SKM-1 (cell line): ENCODE measurements around the gene EXOC5.

ENCODE experiments used
- DNase-seq: peaks from one replicate; lab custom pipeline; 2025; ENCODE audit not compliant: unreplicated experiment; lab: John Stamatoyannopoulos, UW

EXOC5 gene

DNA sequence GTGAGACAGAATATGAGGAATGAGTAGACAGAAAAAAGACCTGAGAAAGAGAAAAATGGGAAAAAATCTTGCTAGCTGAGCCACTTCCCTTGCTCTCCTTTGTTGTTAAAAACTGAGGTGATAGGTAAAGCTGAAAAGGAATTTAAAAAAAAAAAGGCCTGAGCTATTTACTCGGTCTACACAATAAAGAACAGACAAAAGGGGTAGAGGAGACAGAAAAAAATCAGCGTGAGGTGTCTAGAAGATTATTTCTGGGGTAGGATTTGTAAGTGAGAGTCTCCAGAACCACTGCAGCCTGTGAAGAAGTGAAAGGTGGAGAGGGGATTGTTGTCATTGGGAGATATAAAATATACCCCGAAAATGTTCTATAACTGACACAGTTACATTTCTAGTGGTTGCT lies 98.8 kb downstream of the EXOC5 start:
- no peak for DNase-seq

DNA sequence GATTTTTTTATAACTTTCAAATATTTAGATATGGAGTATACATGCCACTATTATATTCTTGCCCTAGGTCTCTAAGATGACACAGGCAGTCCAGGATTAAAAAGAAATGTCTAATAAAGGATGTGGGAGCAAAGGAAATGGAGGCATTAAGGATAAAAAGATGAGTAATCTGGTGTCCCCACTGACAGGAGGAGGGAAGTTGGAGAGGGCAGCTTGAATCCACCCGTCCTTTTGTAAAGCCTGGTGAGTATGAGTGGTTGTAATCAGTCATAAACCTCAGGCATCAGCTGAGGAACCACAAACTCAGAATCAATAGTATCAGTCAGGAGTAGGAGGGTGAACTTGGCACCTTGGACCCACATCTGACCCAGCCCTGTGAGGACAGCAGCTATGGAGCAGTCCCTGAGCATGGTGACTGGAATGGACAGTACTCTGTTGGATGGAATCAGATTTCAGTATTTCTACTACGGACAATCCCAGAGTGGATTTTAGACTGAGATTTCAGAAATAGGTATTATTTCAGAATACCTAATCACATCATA lies 100.5 kb downstream of the EXOC5 start:
- DNase-seq: no peak

- no peak for DNase-seq
These were observed 107.0 kb downstream of the EXOC5 start for GRCh38 chr14:57161583-57162234.

DNA sequence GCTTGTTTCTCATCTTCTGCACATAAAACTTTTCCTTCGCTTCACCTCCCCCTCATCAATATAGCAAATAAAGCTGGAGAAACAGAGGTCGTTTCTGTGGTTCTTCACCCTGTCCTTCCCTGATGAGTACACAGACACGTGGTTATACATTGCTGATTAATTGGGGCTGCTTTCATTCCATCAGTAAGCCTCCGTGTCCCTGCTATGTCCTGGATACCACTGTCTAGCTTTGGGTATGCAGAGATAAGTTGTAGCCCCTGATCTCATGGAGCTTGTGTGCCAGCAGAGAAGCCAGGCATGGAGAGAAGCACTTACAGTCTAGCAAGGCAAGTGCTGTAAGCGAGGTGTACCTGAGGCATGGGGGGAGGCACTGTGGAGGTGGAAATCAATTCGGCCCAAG lies 108.4 kb downstream of the EXOC5 start:
- DNase-seq: no peak

GRCh38 chr14:57153286-57153685 lies 115.4 kb downstream of the EXOC5 start:
- DNase-seq: no peak
